Measurements from ENCODE around the gene LBP.

- TF ChIP-seq POLR2A (IDR thresholded peaks at IDR 0.05) (no peak), CTCF (IDR thresholded peaks at IDR 0.05 in 8 of 11, conservative IDR thresholded peaks at IDR 0.05 in 3 of 11) (no peak), POLR2AphosphoS5 (IDR thresholded peaks at IDR 0.05) (no peak)
Measured at GRCh38 chr20:38392356-38392755, 46.1 kb downstream of the LBP start.

Measured in spleen (tissue), 7 donors.